GM21447 (cell line): ENCODE results near the gene STMND1.

Experiments used
- ATAC-seq: cut with Tn5 transposase; IDR thresholded peaks from one replicate; pipeline ENCODE4 v1.9.1; 2021; ENCODE audit not compliant: unreplicated experiment

Gene STMND1

DNA sequence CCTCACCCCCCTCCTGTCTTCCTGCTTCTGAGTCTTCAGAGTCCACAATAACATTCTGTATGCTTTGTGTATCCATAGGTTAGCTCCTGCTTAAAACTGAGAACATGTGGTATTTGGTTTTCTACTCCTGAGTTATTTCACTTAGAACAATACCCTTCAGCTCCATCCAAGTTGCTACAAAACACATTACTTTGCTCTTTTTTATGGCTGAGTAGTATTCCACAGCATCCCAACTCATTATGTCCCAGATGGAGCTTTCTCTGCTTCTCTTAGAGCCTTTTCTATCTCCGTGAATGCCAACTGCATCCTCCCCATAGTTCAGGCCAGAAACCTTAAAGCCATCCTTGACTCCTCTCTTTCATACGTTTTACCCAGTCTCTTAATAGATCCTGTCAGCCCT lies 55.8 kb downstream of the STMND1 start:
- no peak for ATAC-seq

DNA sequence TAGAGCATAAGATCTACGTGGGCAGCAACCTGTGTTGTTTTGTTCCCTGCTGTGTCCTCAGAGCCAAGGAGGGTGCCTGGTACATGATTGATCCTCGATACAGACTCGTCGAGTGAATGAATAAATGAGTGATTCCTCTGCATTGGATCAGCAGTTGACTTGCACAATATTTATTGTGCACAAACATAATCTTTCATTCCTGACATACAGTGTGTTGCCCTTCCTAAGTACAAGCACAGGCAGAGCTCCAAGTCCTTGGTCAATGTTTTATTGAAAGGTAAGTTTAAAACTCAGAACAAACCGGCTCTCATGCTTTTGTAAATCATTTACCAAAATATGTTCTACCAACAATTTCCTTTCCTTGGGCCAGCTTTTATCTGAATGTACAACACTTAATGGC lies 57.4 kb downstream of the STMND1 start:
- ATAC-seq: no peak

DNA sequence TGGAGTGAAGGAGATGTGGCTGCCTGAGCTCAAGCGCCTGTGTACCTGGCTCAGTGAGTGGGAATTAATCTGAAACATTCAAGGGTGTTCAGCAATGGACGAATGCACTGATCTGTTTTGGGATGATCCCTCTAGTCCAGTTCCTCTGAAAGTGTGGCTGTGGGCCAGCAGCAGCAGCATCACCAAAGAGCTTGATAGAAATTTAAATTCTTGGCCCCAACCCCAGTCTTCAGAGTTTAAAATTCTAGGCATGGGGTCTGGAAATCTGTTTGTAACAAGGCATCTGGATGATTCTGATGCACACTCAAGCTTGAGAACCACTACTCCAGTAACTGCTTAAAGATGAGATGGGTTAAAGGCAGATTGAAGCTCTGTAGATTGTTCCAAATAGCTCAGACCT lies 59.2 kb downstream of the STMND1 start:
- ATAC-seq: no peak

DNA sequence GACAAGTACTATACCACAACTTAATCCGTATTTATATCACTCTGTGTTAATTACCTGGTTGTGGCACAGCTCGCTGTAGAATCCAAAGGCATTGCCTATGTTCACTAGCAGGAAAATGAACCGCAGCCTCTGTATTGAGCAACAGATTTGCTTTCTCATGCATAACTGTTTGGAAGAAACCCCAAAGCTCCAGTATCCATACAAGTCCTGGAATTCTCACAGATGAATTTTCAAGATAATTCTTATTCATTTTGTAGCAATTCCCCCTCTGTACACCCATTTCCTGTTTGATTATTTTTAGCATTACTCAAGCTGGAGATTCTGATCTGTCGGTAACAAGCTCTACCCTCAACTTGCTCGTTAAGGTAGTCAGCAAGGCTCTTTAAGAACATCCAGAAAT lies 63.5 kb downstream of the STMND1 start:
- ATAC-seq: no peak

DNA sequence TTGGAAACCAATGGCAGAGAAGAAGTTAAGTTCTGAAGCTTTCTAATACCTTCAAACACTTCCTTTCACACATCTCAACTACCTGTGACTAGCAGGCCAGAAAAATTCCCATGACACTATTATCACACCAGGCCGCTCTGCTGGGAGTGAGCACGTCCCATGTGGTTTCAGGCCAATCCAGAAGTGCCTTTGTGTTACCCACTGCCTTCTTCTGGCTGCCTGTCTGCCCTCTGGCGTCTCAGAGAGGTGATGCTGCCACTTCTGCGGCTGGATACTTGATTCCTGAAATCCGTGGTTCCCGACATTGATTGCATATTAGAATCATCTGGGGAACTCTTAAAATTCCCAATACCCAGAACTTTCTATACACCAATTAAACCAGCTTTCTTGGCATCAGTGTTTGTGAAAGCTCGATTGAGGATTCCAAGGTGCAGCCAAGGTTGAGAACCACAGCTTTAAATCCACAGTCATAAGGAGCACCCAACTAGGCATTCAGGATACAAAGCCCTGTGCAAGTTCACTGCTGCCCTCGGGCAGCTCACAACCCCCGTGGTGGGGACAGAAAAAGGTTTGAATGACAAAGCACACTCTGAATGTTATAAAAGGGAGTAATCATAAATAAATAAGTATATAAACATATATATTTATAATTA lies 65.6 kb downstream of the STMND1 start:
- ATAC-seq: no peak

DNA sequence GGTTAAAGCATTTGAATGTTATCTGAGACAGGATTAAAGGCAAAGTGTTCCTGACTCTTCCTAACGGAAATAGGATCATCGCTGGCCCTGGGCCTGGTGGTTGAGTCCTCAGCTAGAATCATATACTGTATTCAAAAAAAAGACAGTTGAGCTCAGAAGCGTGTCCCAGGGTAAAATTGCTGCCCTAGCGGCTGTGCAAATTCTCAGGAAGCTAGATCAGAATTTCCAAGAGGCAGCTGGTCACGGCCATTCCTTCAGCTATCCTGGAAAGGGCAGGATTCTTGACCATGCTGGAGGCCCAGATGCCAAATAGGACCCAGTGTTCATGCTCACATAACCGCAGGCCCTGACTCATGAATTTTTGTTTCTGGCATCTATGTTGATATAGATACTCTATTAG lies 67.4 kb downstream of the STMND1 start:
- ATAC-seq: no peak

DNA sequence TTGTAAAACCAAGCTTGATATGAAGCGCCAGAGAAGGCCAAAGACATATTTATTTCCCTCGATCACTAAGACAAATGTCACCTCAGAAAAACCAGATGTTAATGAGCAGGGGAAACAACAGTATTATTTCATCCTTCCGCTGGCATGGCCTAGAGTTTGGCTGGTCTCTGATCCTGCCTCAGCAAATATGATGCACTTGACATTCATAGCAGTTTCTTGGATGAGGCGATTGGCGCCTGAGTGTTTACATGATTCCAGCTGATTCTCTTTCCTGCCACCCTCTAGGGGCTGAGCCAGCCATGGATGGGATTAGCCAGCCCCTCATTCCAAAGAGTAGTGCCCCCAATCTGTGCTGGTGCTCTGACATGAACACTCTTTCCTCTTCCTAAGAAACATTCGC lies 67.9 kb downstream of the STMND1 start:
- no peak for ATAC-seq

DNA sequence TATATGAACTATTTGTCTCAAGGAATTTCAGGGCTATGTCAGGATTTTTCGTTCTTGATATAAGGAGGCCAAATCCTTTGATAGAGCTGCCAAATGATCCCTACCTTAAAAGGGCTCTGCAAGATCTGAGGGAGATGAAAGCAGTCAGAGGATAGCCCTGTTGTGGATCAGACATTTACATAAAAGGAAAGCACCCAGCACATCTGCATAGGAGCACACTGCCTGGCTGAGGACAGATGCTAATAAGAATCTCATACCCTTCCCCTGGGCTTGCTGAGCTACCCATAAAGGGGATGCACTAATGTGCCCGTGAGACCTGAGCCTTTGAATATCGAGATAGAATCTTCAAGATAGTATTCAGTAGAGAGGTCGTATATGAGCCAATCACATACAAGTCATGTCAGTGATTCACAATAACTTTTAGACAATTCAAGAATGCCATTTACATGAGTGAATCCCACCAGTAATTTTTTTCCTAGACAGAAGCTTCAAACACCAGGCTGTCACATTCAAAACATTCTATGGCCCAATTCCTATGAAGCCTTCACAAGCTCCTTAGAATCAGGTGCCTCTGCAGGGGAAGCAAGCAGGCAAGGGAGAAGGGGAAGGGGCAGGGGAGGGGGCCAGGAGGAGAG lies 71.1 kb downstream of the STMND1 start:
- no peak for ATAC-seq

DNA sequence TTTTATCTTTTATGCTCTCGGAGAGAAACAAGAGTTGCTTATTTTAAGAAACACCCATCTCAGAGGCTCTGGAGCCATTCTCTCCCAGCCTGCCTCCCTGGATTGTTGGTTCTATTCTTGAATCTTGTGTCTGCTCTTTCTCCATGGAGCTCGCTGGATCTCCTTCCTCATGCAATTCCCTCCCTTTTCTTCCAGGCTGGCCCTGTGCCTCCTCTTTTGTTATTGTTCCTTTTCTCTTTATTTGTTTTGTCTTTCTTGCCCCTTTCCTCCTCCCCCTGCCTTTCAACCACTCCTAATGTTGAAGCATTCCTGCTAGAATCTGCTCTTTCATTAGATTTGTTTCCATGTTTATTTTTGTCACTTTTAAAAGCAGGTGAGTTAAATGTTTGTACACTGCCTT lies 76.5 kb downstream of the STMND1 start:
- no peak for ATAC-seq

DNA sequence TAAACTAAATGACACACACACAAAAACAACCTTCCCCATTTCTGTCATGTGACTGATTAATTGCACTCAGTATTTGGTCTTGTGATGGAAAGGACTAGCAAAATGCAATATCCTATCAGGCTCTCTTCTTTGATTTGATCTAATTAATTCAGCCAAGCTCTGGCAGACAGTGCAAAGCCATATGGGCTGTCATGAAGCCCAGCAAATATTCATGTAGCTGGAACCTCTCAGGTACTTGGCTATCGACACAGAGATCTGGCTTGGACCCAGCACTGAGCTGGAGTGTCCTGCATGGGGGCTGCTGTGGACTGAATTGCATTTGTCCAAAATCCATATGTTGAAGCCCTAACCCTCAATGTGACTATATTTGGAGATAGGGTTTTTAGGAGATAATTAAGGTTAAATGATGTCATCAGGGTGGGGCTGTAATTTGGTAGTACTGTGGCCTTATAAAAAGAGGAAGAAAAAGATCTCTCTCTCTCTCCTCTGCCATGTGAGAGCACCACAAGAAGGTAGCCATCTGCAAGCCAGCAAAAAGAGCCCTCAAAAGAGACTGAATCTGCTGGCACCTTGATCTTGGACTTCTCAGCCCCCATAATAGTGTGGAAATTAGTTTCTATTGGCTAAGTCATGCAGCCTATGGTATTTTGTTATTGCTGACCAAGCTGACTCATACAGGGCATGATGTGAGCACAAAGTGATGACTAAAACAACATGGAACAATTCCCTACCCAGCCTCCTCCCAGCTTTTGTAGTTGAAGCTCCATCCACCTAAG lies 77.1 kb downstream of the STMND1 start:
- ATAC-seq: no peak

DNA sequence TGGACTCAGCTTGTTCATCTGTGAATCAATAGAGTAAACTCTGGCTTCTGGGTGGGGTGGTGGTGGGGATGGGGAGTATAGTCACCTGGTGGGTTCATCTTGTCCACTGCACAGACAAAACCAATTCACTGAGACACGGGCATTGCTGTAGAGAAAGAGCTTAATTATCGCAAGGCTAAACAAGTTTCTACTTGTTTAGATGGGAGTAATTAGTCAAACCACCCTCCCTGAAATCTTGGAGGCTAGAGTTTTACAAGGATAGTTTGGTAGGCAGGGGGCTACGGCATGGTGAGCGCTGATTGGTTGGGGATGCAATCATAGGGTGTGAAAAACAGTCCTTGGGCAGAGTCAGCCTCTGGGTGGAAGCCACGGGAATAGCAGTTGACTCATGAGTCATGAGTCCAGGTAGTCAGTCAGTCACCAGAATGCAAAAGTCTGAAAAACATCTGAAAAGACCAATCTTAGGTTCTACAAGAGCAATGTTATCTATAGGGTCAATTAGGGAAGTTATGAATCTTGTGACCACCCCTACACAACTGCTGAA lies 77.8 kb downstream of the STMND1 start:
- ATAC-seq: no peak
